Ureter (tissue), 1 donor: Measurements from ENCODE around the gene DUS2. TPM values are rescaled to one million over a fixed set of nuclear protein-coding genes. Genes with fewer than 3 reads are reported as not detected.
A peak's percentile ranks its signal among the peaks of the same experiment; 100 is the strongest.
"Not testable (repeated sequence)": the region's sequence is repeated elsewhere in the genome, so short reads cannot be mapped to it uniquely, and the experiment has no call there.

Experiments used
- DNase-seq: peaks from one replicate; pipeline ENCODE4 v3.0.0-alpha.2; 2020; ENCODE audit warnings: low spot score
- total RNA-seq: library from RNA; stranded (reverse); gene quantifications from one replicate; pipeline ENCODE4 v1.2.4, GENCODE V29; 2023
- donor health status: DM: yes; HTN: yes; CAD: no.

Gene DUS2
- 26.6 TPM for total RNA-seq

- peak; percentile 94 for DNase-seq
Observed at GRCh38 chr16:68022728-68023537, at the start of gene DUS2, which contains the start of gene DDX28. Gene DUS2 (plus strand): TSS chr16:68023284. CDS start chr16:68038024, 14,740 bp downstream. Gene DDX28 (minus strand): TSS chr16:68023232. CDS start chr16:68023202, 30 bp downstream.

DNA sequence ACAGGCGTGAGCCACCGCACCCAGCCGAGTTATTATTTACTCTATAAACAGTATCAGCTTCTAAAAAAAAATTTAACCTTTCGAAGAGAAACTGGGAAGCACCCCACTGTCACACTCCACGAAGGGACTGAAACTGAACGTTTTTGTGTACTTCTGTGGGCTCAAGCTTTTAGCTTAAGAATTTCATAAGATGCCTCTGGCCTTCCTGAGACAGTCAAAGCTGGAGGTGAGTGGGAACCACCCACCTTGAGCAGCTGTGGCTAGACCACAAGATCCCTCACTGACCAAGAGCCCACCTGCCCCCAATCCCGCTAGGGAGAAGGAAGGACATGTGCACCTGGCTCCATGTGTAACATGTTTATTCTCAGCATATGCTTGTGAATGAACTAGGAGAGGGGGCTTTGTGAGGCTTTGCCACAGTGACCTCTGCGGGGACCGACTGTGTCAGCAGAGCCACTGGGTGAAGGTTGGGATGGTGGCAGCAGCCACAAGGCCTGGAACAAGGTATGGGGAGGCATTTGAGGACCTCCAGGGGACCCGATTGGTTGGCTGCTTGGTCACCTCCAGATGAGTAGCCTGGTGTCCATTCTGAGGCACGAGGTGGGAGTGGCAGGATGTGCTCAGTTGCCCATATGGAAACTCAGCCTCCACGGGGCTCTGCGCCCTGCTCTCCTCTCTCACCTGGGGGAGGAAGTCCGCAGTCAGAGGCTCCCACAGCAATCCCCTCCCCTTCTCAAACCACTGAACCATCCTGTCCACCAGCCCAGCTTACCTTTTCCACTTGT is 47.6 kb upstream of the DUS2 start:
- no peak for DNase-seq

DNA sequence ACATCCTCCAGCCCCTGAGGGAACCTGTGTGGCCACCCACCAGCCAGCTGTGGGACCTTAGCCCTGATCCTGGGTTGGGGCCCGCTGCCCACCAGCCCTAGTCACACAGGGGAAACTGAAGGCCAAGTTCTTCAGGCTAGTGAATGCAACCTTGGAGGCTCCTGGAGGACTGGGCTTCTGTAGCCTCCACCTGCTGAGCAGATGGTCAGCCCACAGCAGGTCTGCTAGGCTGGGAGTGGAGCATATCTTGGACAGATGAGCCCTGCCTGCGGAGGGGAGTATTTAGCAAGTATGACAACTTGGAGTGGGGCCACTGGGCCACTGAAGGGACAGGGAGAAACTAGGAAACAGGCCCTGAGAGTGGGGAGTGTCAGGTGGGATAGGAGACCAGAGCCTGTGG is 46.9 kb upstream of the DUS2 start:
- no peak for DNase-seq

DNA sequence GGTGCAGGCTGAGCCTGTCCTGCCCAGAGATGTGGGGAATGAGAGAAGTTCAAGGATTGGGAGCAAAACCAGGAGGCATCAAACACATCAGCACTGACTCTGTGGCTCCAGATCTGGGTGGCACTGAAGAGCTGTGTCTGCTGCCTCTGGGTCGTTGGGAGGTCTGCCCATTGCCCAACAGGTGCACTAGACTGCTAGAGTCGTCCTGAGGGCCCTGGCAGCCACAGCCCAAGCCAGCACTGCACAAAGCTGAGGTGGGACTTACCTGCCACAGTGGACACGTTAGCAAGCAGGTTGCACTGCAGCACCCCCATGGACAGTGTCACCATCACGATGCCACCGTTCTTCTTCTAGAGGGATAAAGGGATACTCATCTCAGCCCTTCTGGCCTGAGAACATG is 46.1 kb upstream of the DUS2 start:
- DNase-seq: no peak

- no peak for DNase-seq
Observed at GRCh38 chr16:67977469-67978227, 45.4 kb upstream of the DUS2 start.

DNA sequence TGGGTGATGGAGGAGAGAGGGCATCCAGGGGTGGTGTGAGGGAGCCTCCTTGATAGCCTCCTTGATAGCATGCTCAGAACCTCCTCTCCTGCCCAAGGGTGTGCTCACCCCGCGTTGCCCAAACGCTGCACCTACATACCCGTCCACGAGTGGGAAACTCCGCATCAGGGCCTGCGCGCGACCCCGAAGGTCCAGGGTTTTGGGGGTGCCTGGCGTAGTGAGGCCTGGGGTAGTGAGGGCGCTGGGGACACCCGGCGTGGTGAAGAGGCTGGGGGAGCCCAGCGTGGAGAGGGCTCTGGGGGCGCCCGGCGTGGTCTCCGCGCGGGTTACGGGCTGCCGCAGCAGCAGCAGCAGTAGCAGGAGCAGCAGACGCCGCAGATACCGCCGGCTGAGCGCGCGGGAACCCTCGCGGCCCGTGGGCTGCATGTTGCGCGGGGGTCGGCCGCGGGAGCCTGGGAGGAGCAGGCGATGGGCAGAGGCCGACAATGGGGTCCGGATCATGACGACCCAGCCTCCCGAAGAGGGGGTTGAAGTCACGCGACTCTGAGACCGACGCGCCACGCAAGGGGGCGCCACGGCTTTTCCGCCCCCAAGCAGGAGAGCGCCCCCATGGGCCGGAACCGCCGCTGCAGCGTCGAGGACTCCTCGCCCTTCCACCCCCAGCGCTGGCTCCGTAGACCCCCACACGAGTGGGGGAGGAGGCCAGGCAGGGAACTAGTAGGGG is 43.0 kb upstream of the DUS2 start, which contains the start of gene DPEP3:
Gene DPEP3 (minus strand): TSS at position 545 of the 724 bp plus-strand sequence. CDS start 119 bp downstream, at position 426.
- DNase-seq: no peak

DNA sequence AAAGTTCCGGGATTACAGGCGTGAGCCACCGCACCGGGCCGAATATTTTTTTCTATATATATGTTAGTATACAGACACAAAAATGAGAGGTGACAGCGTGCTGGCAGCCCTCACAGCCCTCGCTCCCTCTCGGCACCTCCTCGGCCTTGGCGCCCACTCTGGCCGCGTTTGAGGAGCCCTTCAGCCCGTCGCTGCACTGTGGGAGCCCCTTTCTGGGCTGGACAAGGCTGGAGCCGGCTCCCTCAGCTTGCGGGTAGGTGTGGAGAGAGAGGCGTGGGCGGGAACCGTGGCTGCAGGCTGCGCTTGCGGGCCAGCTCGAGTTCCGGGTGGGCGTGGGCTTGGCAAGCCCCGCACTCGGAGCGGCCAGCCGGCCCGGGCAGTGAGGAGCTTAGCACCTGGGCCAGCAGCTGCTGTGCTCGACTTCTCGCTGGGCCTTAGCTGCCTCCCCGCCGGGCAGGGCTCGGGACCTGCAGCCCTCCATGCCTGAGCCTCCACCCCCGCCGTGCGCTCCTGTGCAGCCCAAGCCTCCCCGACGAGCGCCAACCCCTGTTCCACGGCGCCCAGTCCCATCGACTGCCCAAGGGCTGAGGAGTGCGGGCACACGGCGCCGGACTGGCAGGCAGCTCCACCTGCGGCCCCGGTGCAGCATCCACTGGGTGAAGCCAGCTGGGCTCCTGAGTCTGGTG is 40.9 kb upstream of the DUS2 start:
- no peak for DNase-seq

DNA sequence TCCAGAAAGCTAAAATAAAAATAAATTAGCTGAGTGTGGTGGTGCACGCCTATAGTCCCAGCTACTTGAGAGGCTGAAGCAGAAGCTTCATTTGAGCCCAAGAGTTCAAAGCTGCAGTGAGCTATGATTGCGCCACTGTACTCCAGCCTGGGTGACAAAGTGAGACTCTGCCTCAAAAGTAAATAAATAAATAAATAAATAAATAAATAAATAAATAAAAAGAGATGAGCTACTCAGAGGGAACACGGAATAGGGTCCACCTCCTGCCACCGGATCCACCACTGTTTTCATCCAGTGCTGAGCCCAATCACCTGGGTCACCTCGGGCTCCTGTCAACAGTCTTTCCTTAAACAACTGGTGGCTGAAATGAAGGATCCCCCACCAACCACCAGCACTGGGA is 36.1 kb upstream of the DUS2 start:
- no peak for DNase-seq

DNA sequence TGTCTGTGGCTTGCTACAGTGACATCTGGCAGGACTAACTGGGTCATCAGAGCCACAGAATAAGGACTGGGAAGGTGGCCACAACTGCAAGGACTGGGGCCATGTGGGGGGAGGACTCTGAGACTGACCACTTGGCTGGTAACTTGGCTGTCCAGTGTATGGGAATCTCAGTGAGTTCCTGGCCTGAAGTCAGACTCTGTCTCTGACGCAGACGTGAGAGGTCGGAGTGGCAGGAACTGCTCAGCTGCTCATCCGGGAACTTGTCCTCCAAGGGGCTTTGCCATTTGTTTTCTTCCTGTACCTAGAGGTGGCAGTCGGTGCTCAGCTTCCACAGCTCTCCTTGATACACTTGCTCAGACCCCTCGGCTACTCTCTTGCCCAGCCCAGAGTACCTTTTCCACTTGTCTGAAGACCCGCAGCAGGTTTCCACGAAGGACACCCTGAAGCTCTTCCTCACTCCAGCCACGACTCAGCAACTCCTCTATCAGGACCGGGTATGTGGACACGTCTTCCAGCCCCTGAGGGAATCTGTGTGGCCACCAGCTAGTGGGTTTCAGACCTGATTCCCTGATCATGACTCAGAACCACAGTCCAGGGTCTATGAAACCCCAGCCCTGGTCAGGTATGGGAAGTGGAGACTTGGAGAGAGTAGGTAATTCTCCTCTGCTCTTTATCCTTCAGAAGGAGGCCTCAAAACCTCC is 35.5 kb upstream of the DUS2 start:
- DNase-seq: no peak

DNA sequence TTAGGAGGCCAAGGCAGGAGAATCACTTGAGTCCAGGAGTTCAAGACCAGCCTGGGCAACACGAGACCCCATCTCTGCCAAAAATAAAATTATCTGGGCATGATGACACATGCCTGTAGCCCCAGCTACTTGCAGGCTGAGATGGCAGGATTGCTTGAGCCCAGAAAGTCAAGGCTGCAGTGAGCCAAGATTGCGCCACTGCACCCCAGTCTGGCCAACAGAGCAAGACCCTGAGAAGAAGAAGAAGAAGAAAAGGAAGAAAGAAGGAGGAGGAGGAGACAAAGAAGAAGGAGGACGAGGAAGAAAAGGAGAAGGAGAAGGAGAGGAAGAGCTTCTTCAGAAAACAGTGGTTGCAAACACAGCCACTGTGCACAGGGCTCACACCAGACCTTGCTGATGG is 34.4 kb upstream of the DUS2 start:
- DNase-seq: no peak

GRCh38 chr16:67989322-67990017 is 33.6 kb upstream of the DUS2 start:
- no peak for DNase-seq

GRCh38 chr16:67990018-67990386 is 33.1 kb upstream of the DUS2 start:
- no peak for DNase-seq

- no peak for DNase-seq
Observed at GRCh38 chr16:67992661-67993206, 30.4 kb upstream of the DUS2 start.

DNA sequence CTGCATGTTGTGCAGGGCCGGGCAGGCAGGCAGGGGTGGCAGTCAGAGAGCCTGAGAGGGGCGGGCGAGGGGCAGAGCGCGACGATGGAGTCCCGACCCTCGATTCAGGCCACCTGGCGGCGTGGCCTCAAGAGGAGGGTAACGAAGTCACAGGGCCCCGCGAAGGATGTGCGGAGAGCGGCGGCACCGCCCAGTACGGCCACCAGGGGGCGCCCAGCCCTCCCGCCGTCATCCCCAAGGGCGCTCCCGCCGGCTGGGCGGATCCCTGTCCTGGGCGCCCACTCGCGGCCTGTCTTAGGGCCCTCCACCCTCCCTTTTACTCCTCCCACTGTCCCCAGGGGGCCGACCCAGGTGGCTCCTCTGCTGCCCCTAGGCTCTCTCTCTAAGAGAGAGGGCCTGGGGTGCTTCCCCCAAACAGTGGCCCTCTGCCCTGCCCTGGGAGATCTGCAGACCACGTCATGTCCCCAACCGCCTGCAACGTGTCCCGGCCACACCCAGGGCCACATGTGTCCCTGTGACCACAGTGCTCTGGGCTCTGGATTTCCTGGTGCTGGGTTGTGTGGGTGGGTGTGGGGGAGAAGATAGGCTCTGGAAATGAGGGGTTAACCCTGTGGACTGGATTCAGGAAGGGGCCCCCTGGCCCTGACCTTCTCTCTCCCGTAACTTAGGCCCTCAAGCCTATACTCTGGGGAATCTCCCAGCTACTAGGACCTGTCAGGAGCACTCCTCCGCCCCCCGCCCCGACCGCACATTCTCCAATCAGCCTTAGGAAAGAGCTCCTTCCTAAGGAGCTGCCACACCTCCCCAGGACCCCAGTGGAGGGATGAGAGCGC is 29.7 kb upstream of the DUS2 start:
- DNase-seq: peak; percentile 78

DNA sequence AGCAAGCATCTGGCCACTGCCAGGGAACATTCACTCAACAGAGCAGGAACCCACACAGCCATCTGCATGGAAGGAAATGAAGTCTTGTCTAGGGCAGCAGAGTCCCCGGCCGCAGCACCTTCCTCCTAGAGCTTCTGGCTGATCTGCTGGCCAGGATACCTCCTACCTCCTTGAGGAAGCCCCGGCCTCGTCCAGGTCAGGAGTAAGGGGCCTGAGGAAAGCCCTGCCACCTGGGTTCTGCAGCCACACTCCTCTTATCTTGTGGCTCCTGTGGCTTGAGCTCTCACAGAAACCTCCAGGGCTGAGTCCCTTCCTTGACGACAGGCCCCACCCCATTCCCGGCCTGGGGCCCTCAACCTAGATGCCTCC is 29.1 kb upstream of the DUS2 start:
- DNase-seq: not testable (repeated sequence)

GRCh38 chr16:67995423-67995822 is 27.7 kb upstream of the DUS2 start:
- DNase-seq: no peak

DNA sequence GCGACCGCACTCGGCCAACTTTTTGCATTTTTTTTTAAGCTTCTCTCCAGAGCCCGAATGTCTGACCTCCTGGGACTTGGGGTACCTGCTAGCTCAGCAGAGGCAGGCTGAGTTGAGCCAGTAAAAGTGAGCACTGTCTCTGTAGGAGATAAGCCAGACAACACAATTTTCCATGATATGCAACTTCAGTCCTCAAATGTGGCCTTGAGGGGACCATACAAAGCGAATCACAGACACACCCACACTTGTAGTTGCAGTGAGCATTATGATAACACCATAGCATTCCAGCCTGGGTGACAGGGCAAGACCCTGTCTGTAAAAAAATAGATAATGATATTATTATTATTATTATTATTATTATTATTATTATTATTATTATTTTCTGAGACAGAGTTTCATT is 26.4 kb upstream of the DUS2 start:
- no peak for DNase-seq

DNA sequence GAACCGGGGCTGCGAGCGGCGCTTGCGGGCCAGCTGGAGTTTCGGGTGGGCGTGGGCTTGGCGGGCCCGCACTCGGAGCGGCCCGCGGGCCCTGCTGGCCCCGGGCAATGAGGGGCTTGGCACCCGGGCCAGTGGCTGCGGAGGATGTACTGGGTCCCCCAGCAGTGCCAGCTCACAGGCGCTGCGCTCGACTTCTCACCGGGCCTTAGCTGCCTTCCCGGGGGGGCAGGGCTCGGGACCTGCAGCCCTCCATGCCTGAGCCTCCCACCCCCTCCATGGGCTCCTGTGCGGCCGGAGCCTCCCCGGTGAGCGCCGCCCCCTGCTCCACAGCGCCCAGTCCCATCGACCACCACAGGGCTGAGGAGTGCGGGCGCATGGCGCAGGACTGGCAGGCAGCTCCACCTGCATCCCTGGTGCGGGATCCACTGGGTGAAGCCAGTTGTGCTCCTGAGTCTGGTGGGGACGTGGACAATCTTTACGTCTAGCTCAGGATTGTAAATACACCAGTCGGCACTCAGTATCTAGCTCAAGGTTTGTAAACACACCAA is 24.8 kb upstream of the DUS2 start:
- DNase-seq: not testable (repeated sequence)
